Psoas muscle (tissue), 8 donors: ENCODE measurements around the gene VCAM1. TPM values are rescaled to one million over a fixed set of nuclear protein-coding genes. Genes with fewer than 3 reads are reported as not detected.

ENCODE experiments used
- ATAC-seq, 4 donors: fragments of 200-7000 bp; cut with Tn5 transposase; one replicate each; pipeline ENCODE4 v1.9.1; 2020; ENCODE audit warnings: moderate library complexity in 3 of 4, mild to moderate bottlenecking in 2 of 4
- DNase-seq, 2 donors: peaks; one replicate each; pipeline ENCODE4 v3.0.0-alpha.2; 2020
- H3K27ac ChIP-seq: fragments of 200-600 bp; one replicate; pipeline ENCODE4 v1.8.0; 2022
- H3K27me3 ChIP-seq, 3 donors: fragments of 200-600 bp in 1 of 3; one replicate each; pipeline versions ENCODE4 v1.6.1 to v1.8.0; 2013 to 2022; ENCODE audit warnings: low read length in 2 of 3, mild to moderate bottlenecking in 2 of 3, moderate library complexity in 1 of 3; ENCODE audit not compliant: insufficient read depth in 3 of 3
- H3K36me3 ChIP-seq, 2 donors: fragments of 200-600 bp in 1 of 2; one replicate each; pipeline versions ENCODE4 v1.6.1 to v1.8.0; 2013 to 2022; ENCODE audit warnings: low read depth in 1 of 2, mild to moderate bottlenecking in 1 of 2, moderate library complexity in 1 of 2; ENCODE audit not compliant: insufficient read depth in 1 of 2
- H3K4me1 ChIP-seq: fragments of 200-600 bp; one replicate; pipeline ENCODE4 v1.8.0; 2022
- H3K4me3 ChIP-seq: fragments of 200-600 bp; one replicate; pipeline ENCODE4 v1.8.0; 2022; ENCODE audit warnings: mild to moderate bottlenecking
- H3K9me3 ChIP-seq: fragments of 200-600 bp; one replicate; pipeline ENCODE4 v1.8.0; 2022
- CTCF ChIP-seq: fragments of 200-600 bp; IDR thresholded peaks from one replicate; pipeline ENCODE4 v1.8.0; 2022; ENCODE audit warnings: antibody characterized with exemption
- WGBS, 3 donors: extraction: QIAGEN DNeasy Blood & Tissue Kit; methylation state at CpG; one replicate each; pipeline versions ENCODE4 v1.1.6 to v1.1.7; 2013; 5-methylcytosine and 5-hydroxymethylcytosine counted together
- intact Hi-C, 2 donors: fragments of 100-400 bp; cut with DNase I; formaldehyde crosslinking; loops; one replicate each; pipeline versions ENCODE4 v1.11.0 to v1.14.2; 2022
- polyA plus RNA-seq, 3 donors: library from polyadenylated mRNA; stranded (reverse); fragments of 200-250 nt; gene quantifications; one replicate each; pipeline ENCODE4 v1.2.3, GENCODE V29; 2013
- total RNA-seq, 4 donors: library from RNA; stranded (reverse); fragmentation: NEBNext Ultra II Directional in 2 of 4; extraction: Animal tissue kit (Norgen Biotek cat#: 25700) in 2 of 4; gene quantifications; one replicate each; pipeline versions ENCODE4 v1.2.1 to v1.2.4, GENCODE V29; 2021 to 2023
- donor health status: healthy with polysubstance abuse.
- donor health status: DM: no; HTN: no; CAD: no; lungs with moderate emphysema.
- donor health status: Bipolar disorder and iron deficiency.
- donor health status: healthy.
- donor health status: DM: yes; HTN: yes; CAD: no.
- donor health status: DM: no; HTN: no; CAD: no.
- donor health status: DM: no; HTN: no; CAD: no.
- donor health status: DM: yes; HTN: yes; CAD: no.

The VCAM1 gene
- total and polyA plus RNA-seq, 7 donors = 0.60 to 8.8 (median 2.1) TPM

GRCh38 chr1:100699744-100700143, 19.8 kb upstream of the VCAM1 start:
- no peak for TF ChIP-seq CTCF
- Histone ChIP-seq H3K36me3 (no peaks in the 10 kb centered on the region), H3K27me3 (no peaks in the 10 kb centered on the region), H3K4me3 (no peak overlapping the region), H3K4me1 (no peaks in the 10 kb centered on the region), H3K9me3 (no peaks in the 10 kb centered on the region), H3K27ac (no peak overlapping the region)
- DNase-seq = no peak
- 56 to 73% (median 62%) methylated on average over 1 of the region's 1 CpG for WGBS, 3 donors
- no peak for ATAC-seq
- intact Hi-C loops = no loop called here

GRCh38 chr1:100700586-100700985, 19.0 kb upstream of the VCAM1 start:
- Histone ChIP-seq H3K36me3 (no peaks in the 10 kb centered on the region), H3K9me3 (no peaks in the 10 kb centered on the region), H3K27me3 (no peaks in the 10 kb centered on the region), H3K27ac (no peak overlapping the region), H3K4me3 (no peak overlapping the region), H3K4me1 (no peaks in the 10 kb centered on the region)
- no peak for TF ChIP-seq CTCF
- intact Hi-C loops = no loop called here
- ATAC-seq (no peak), DNase-seq (no peak)
- WGBS, 3 donors = 86 to 90% (median 89%) methylated on average over 4 of the region's 4 CpGs

GRCh38 chr1:100703052-100703451, 16.5 kb upstream of the VCAM1 start:
- ATAC-seq (no peak), DNase-seq (no peak)
- no peaks in the 10 kb centered on the region for H3K36me3 ChIP-seq
- H3K9me3 ChIP-seq = no peaks in the 10 kb centered on the region
- TF ChIP-seq CTCF = no peak
- H3K4me1 ChIP-seq = no peaks in the 10 kb centered on the region
- intact Hi-C loops = no loop called here
- H3K27me3 ChIP-seq = no peaks in the 10 kb centered on the region
- H3K27ac ChIP-seq = no peak overlapping the region
- H3K4me3 ChIP-seq = no peak overlapping the region
- 66 to 81% (median 68%) methylated on average over 2 of the region's 2 CpGs for WGBS, 3 donors

GRCh38 chr1:100703716-100704115, 15.8 kb upstream of the VCAM1 start:
- 60 to 72% (median 63%) methylated on average over 2 of the region's 2 CpGs for WGBS, 3 donors
- TF ChIP-seq CTCF = no peak
- intact Hi-C loops = no loop called here
- H3K9me3 ChIP-seq = no peaks in the 10 kb centered on the region
- no peaks in the 10 kb centered on the region for H3K27me3 ChIP-seq
- no peaks in the 10 kb centered on the region for H3K36me3 ChIP-seq
- H3K4me3 ChIP-seq = no peak overlapping the region
- DNase-seq (no peak), ATAC-seq (no peak)
- H3K27ac ChIP-seq = no peak overlapping the region
- H3K4me1 ChIP-seq = no peaks in the 10 kb centered on the region

- Histone ChIP-seq H3K9me3 (no peaks in the 10 kb centered on the region), H3K27me3 (no peaks in the 10 kb centered on the region), H3K27ac (no peak overlapping the region), H3K36me3 (no peaks in the 10 kb centered on the region), H3K4me3 (no peak overlapping the region), H3K4me1 (no peaks in the 10 kb centered on the region)
- DNase-seq (no peak), ATAC-seq (no peak)
- 80 to 85% (median 80%) methylated on average over 3 of the region's 3 CpGs for WGBS, 3 donors
- intact Hi-C loops = no loop called here
- no peak for TF ChIP-seq CTCF
Measured at GRCh38 chr1:100704473-100704872, 15.1 kb upstream of the VCAM1 start.
